Hepatocyte (in vitro differentiated cells): ENCODE measurements around the gene HNF1B. TPM values are rescaled to one million over a fixed set of nuclear protein-coding genes. Genes with fewer than 3 reads are reported as not detected.
A peak's percentile ranks its signal among the peaks of the same experiment; 100 is the strongest.

Experiments
- DNase-seq: peaks from one replicate; pipeline ENCODE4 v3.0.0-alpha.2; 2016; ENCODE audit warnings: low spot score
- H2AFZ ChIP-seq: fragments of 200-600 bp; sonication (generic); 2 replicates; pipeline ENCODE4 v1.6.0; 2016; ENCODE audit warnings: antibody characterized with exemption, mild to moderate bottlenecking
- H3K27ac ChIP-seq: fragments of 200-600 bp; sonication (generic); 2 replicates; pipeline ENCODE4 v1.5.1; 2016; ENCODE audit warnings: mild to moderate bottlenecking
- H3K27me3 ChIP-seq: fragments of 200-600 bp; sonication (generic); 2 replicates; pipeline ENCODE4 v1.6.1; 2016
- H3K36me3 ChIP-seq: fragments of 200-600 bp; sonication (generic); replicated peaks from 2 replicates; pipeline ENCODE4 v1.5.1; 2016; ENCODE audit warnings: low read depth; ENCODE audit not compliant: insufficient read depth
- H3K4me1 ChIP-seq: fragments of 200-600 bp; sonication (generic); 2 replicates; pipeline ENCODE4 v1.5.1; 2016; ENCODE audit warnings: mild to moderate bottlenecking, moderate library complexity; ENCODE audit not compliant: insufficient read depth
- H3K4me2 ChIP-seq: fragments of 200-600 bp; sonication (generic); 2 replicates; pipeline ENCODE4 v1.6.0; 2016
- H3K4me3 ChIP-seq: fragments of 200-600 bp; sonication (generic); 2 replicates; pipeline ENCODE4 v1.5.1; 2016; ENCODE audit warnings: mild to moderate bottlenecking
- H3K79me2 ChIP-seq: fragments of 200-600 bp; sonication (generic); 2 replicates; pipeline ENCODE4 v1.6.0; 2017; ENCODE audit warnings: mild to moderate bottlenecking
- H3K9me2 ChIP-seq: fragments of 200-600 bp; sonication (generic); replicated peaks from 2 replicates; pipeline ENCODE4 v1.6.0; 2017; ENCODE audit warnings: mild to moderate bottlenecking; ENCODE audit not compliant: insufficient read depth
- H3K9me3 ChIP-seq: fragments of 200-600 bp; sonication (generic); 2 replicates; pipeline ENCODE4 v1.5.1; 2016; ENCODE audit warnings: low read depth, mild to moderate bottlenecking
- H4K20me1 ChIP-seq: fragments of 200-600 bp; sonication (generic); 2 replicates; pipeline ENCODE4 v1.6.0; 2016; ENCODE audit warnings: mild to moderate bottlenecking; ENCODE audit not compliant: insufficient read depth, poor library complexity, severe bottlenecking
- CTCF ChIP-seq: fragments of 200-600 bp; sonication (generic); IDR thresholded peaks from 2 replicates; pipeline ENCODE4 v1.5.1; 2016; ENCODE audit warnings: antibody characterized with exemption, mild to moderate bottlenecking; ENCODE audit not compliant: poor library complexity
- EZH2 ChIP-seq: fragments of 200-600 bp; sonication (generic); IDR thresholded peaks from 2 replicates; pipeline ENCODE4 v1.6.1; 2016; ENCODE audit warnings: antibody characterized with exemption, mild to moderate bottlenecking, borderline replicate concordance
- EZH2phosphoT487 ChIP-seq: fragments of 200-600 bp; sonication (generic); IDR thresholded peaks from one replicate; pipeline ENCODE4 v1.6.1; 2018; ENCODE audit warnings: antibody characterized with exemption, mild to moderate bottlenecking, low read depth, moderate library complexity; ENCODE audit not compliant: unreplicated experiment, severe bottlenecking
- WGBS: methylation state at CpG from one replicate; pipeline ENCODE4 v1.1.6; 2016; ENCODE audit warnings: low lambda C conversion rate; ENCODE audit errors: missing lambda C conversion rate; 5-methylcytosine and 5-hydroxymethylcytosine counted together
- polyA plus RNA-seq: library from polyadenylated mRNA; unstranded; fragments of >200 nt; fragmentation: Nextera tagmentation; extraction: Ambion mirVana; gene quantifications from 2 replicates; pipeline ENCODE4 v1.2.1, GENCODE V29; 2016
- total RNA-seq: library from RNA; depleted of rRNA; stranded (reverse); fragments of >200 nt; gene quantifications from 2 replicates; pipeline ENCODE4 v1.2.3, GENCODE V29; 2014

The HNF1B gene
- total and polyA plus RNA-seq, 2 experiments from 2014 or later, result 8.8 to 18.2 TPM

DNA sequence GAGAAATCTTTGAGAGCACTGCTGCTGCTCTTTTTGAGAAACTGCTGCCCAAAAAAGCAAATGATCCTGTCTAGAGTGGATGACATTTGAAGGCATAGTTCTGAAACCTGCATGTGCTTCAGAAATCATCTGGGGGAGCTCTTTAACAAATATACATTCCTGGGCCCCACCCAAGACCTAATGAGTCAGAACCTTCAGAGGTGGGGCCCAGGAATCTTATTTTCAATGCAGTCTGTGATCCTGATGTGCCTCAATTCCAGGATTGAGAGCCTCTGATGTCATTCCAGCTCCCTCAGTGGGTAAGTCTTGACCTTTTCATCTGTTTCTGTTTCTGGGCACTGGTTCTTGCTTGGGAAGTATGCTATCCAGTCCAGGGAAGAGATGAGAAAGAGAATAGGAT lies 42.3 kb downstream of the HNF1B start:
- TF ChIP-seq CTCF, result no peak
- no peak for TF ChIP-seq EZH2phosphoT487
- TF ChIP-seq EZH2, result no peak
- no peaks in the 10 kb centered on the region for H3K36me3 ChIP-seq
- DNase-seq, result peak; percentile 53
- no peaks in the 10 kb centered on the region for H3K79me2 ChIP-seq
- no peak overlapping the region for H2AFZ ChIP-seq
- no peaks in the 10 kb centered on the region for H3K9me3 ChIP-seq
- H3K4me1 ChIP-seq, result peaks cover 22% of the 10 kb centered on the region
- peak overlapping the region; percentile 75 for H3K27ac ChIP-seq
- no peaks in the 10 kb centered on the region for H3K9me2 ChIP-seq
- H4K20me1 ChIP-seq, result no peaks in the 10 kb centered on the region
- H3K4me2 ChIP-seq, result no peak overlapping the region
- no peaks in the 10 kb centered on the region for H3K27me3 ChIP-seq
- no peak overlapping the region for H3K4me3 ChIP-seq

- Histone ChIP-seq H3K27me3 (no peaks in the 10 kb centered on the region), H3K4me3 (no peak overlapping the region), H3K4me2 (no peak overlapping the region), H3K9me2 (no peaks in the 10 kb centered on the region), H2AFZ (no peak overlapping the region), H4K20me1 (no peaks in the 10 kb centered on the region), H3K27ac (peak overlapping the region; percentile 8), H3K4me1 (peaks cover 19% of the 10 kb centered on the region), H3K79me2 (no peaks in the 10 kb centered on the region), H3K36me3 (no peaks in the 10 kb centered on the region), H3K9me3 (no peaks in the 10 kb centered on the region)
- no peak for DNase-seq
- TF ChIP-seq EZH2 (no peak), CTCF (peak; percentile 46)
- 71% methylated on average over 5 of the region's 5 CpGs for WGBS
These were observed 43.4 kb downstream of the HNF1B start for GRCh38 chr17:37701496-37701898.

- Histone ChIP-seq H2AFZ (no peak overlapping the region), H3K4me2 (no peak overlapping the region), H3K79me2 (no peaks in the 10 kb centered on the region), H4K20me1 (no peaks in the 10 kb centered on the region), H3K27ac (no peak overlapping the region), H3K27me3 (no peaks in the 10 kb centered on the region), H3K4me1 (peaks cover 19% of the 10 kb centered on the region), H3K36me3 (no peaks in the 10 kb centered on the region), H3K4me3 (no peak overlapping the region), H3K9me2 (no peaks in the 10 kb centered on the region), H3K9me3 (no peaks in the 10 kb centered on the region)
- 86% methylated on average over 6 of the region's 6 CpGs for WGBS
- no peak for DNase-seq
- TF ChIP-seq CTCF (no peak), EZH2 (no peak), EZH2phosphoT487 (no peak)
These were observed 44.0 kb downstream of the HNF1B start for GRCh38 chr17:37700881-37701280.

DNA sequence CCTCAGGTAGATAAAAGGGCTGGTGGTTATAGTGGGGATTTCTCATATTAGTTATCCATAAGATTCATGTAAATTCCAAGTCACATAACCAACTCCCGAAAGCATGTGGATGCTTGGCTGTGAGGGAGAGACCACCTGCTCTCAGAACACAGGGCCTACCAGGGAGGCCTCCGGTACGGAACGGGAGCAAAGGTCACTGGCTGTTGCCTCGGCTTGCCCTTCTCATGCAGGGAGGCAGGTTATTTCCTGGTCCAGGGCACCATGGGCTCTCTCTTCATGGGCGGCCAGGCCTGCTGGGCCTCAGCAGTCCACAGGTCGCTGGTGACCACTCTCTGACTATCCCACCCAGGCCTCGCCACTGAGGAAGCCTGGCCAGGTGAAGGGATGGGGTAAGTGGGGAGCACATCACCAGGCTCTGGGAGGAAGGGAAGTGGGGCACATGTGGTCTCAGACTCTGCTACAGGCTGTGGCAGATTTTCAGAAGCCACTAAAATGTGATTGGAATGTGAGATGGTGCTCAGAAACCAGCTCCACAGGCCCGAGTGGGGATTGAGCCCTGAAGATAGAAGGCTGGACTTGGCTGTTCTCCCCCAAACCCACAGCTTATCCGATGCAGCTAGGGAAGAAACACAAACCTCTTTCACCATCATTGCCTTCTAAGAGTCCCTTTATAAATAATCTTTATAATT lies 45.4 kb downstream of the HNF1B start:
- Histone ChIP-seq H3K79me2 (no peaks in the 10 kb centered on the region), H3K27me3 (no peaks in the 10 kb centered on the region), H3K4me1 (peaks cover 19% of the 10 kb centered on the region), H3K9me2 (no peaks in the 10 kb centered on the region), H3K4me2 (no peak overlapping the region), H3K36me3 (no peaks in the 10 kb centered on the region), H4K20me1 (no peaks in the 10 kb centered on the region), H3K9me3 (no peaks in the 10 kb centered on the region), H2AFZ (no peak overlapping the region), H3K27ac (peak overlapping the region; percentile 86), H3K4me3 (no peak overlapping the region)
- 68% methylated on average over 10 of the region's 10 CpGs for WGBS
- DNase-seq, result no peak
- TF ChIP-seq EZH2phosphoT487, result no peak
- TF ChIP-seq CTCF, result no peak
- TF ChIP-seq EZH2, result no peak
